Stimulated activated CD4-positive, alpha-beta T cell treated with anti-CD3 and anti-CD28 coated beads, TNF-alpha, amount 100 ng/mL, for 4 hours (primary cell): ENCODE data around the gene PPP6R1.
"Not testable (repeated sequence)": the region's sequence is repeated elsewhere in the genome, so short reads cannot be mapped to it uniquely, and the experiment has no call there.

Experiments used
- DNase-seq, 3 experiments: peaks; one replicate each; pipeline ENCODE4 v3.0.0-alpha.2; 2020; ENCODE audit warnings: low read depth in 3 of 3

PPP6R1 gene

DNA sequence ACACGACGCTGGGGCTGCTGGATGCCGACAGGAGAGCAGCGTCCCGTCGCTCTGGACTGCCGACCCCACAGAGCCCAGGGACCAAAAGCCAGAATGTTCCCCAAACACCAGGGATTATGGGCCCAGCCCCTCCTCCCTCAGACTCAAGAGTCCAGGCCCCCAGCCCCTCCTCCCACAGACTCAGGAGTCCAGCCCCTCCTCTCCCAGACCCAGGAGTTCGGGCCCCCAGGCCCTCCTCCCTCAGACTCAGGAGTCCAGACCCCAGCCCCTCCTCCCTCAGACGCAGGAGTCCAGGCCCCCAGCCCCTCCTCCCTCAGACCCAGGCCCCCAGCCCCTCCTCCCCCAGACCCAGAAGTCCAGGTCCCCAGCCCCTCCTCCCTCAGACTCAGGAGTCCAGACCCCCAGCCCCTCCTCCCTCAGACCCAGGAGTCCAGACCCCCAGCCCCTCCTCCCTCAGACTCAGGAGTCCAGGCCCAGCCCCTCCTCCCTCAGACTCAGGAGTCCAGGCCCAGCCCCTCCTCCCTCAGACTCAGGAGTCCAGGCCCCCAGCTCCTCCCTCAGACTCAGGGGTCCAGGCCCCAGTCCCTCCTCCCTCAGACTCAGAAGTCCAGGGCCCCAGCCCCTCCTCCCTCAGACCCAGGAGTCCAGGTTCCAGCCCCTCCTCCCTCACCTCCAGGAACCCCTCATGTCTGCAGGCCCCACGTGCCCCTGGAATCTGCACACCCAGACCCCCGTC is 34.0 kb downstream of the PPP6R1 start:
- DNase-seq: not testable (repeated sequence)

DNA sequence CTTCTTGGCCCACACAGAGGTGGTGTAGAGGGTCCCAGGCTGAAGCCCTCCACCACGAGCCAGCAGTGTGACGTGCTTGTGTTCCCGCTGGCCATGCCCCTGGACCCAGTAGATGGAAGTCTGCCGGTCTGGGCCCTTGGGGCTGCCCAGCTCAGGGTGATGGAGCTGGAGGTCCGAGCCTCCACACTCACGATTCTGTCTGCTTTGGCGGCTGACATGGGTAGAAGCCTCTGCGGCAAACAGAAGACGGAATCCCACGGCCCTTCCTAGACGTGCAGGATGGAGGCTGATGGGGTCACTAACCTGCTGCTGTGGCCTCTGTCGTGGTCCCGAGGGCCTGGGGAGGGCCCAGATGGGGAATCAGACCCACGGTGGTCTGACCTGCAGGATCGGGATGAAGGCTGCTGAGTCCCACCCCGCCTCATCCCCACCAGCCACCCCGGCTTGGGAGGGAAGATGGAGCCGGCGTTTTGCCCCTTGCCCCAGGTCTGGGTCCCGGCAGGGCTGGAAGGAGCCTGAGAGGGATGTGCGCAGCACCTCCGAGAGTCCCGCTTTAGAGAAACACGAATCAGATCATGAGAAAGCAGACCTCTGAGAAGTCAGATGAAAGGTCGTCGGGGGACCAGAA is 34.7 kb downstream of the PPP6R1 start:
- DNase-seq: no peak

- DNase-seq: no peak
Observed at GRCh38 chr19:55223291-55224037, 35.4 kb downstream of the PPP6R1 start.

GRCh38 chr19:55220525-55220924 is 38.3 kb downstream of the PPP6R1 start:
- no peak for DNase-seq

DNA sequence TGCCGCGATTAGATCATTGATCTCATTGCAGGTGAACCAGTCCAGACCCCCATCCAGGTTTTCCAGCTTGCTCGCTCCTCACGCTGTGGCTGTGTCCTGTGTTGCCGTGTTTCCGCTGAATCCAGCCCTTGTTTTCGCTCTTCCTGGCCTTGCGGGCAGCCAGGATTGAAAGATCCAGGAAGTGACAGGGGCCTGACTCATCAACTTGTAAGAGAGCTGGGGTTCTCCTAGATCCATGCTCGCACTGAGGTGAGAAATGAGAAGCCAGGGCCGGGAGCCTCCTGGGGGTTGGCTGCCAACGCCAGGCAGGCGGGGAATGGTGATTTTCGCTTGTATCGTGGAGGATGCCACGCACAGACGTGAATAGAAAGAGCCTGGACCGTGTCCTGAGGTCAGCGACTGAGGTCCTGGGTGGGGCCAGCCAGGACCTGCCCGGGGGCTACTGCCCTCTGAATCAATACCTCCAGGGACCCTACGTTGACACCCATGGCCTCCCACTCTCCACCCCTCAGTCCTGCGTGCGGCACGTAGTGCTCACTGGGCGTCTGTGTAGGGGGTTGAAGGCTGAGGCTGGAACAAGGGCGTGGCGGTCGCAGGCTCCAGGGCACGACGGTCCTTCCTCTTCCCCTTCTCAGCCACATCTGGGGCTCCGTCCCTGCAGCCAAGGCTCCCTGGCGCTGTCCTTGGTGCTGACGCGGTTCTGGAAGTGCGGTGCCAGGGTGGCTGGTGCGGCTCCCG is 42.2 kb downstream of the PPP6R1 start:
- DNase-seq: peak in 1 of 3 experiments; percentile 18

GRCh38 chr19:55213547-55213946 is 45.3 kb downstream of the PPP6R1 start:
- no peak for DNase-seq

- no peak for DNase-seq
Observed at GRCh38 chr19:55212447-55212846, 46.4 kb downstream of the PPP6R1 start.

GRCh38 chr19:55209693-55210472 is 48.9 kb downstream of the PPP6R1 start:
- DNase-seq: no peak

DNA sequence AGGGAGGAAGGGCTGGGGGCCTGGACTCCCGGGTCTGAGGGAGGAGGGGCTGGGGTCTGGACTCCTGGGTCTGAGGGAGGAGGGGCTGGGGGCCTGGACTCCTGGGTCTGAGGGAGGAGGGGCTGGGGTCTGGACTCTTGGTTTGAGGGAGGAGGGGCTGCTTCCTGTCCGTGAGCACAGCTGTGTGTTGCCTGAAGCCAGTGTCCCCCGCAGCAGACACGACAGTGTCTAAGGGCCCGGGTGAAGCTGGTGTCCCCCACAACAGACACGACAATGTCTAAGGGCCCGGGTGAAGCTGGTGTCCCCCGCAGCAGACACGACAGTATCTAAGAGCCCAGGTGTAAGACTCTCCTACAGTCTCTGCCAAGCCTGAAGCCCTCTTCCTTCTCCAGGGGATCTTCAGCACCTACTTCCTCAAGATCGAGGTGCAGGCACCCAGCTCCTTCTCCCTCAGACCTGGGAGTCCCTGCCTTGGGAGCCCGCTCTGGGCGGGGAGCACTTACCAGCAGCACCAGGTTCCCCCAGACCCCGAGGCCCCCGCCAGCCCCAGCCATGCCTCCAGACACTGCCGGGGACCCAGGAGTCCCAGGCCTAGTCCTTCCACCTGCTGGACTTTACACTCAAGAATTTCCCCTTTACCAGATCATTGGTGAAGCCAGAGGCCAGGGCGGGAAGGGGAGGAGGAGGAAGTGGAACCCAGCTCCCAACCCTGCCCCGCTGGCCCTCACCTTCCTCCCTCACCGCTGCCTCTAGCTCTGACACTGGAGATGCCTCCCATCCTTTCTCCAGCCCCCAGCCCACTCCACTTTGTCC is 49.7 kb downstream of the PPP6R1 start, which contains the start of gene PTPRH:
PTPRH (minus strand) TSS at position 622 of the 813 bp plus-strand sequence; CDS start at position 554, 68 bp downstream.
- DNase-seq: no peak

- DNase-seq: peak in 1 of 3 experiments; percentile 12
Observed at GRCh38 chr19:55206664-55207500, 51.9 kb downstream of the PPP6R1 start.

GRCh38 chr19:55202199-55202598 is 56.6 kb downstream of the PPP6R1 start:
- not testable (repeated sequence) for DNase-seq

GRCh38 chr19:55199620-55200204 is 59.1 kb downstream of the PPP6R1 start:
- DNase-seq: no peak

DNA sequence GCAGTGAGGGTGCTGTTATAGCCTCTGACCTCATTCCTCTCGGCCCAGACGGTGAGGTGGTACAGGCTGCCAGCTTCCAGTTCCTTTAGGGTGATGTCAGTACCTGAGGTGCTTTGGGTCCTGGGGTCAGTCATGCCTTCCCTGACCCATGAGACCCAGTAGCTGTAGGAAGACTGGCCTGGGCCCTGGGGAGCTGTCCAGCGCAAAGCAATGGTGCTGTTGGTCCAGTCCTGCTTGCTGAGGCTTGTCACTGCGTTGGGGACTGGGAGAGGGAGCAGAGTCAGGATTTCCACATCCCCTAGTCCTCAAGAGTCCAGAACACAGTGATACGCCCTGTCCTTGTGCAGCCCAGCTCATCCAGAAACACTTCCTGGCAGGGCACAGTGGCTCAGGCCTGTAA is 60.2 kb downstream of the PPP6R1 start:
- DNase-seq: no peak

- DNase-seq: no peak
Observed at GRCh38 chr19:55197528-55197927, 61.3 kb downstream of the PPP6R1 start.

DNA sequence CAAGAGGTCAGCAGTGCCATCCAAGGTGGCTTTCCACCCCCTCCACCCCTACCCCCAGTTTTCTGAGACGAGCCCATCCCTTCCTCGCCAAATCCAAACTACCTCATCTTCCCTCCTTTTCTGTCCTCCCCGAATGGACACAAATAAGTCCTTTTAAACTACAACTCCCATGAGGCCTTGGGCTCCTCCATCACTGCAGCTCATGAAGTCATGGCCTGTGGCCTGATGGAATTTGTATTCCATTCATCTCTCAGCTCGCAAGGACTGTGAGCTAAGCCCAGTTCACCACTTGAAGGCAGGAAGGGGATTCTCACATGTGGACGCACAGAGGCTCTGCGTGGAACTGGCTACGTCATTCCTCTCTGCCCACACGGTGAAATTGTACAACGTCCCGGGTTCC is 62.0 kb downstream of the PPP6R1 start:
- DNase-seq: no peak

GRCh38 chr19:55193481-55193880 is 65.3 kb downstream of the PPP6R1 start:
- no peak for DNase-seq

- DNase-seq: no peak
Observed at GRCh38 chr19:55189403-55189835, 69.4 kb downstream of the PPP6R1 start.

- no peak for DNase-seq
Observed at GRCh38 chr19:55188625-55189024, 70.2 kb downstream of the PPP6R1 start.

GRCh38 chr19:55186080-55186479 is 72.7 kb downstream of the PPP6R1 start:
- DNase-seq: no peak
